Smooth muscle cell (in vitro differentiated cells): ENCODE measurements around the gene OSBPL2. TPM values are rescaled to one million over a fixed set of nuclear protein-coding genes. Genes with fewer than 3 reads are reported as not detected.

Experiments used
- DNase-seq: peaks from one replicate; lab custom pipeline; 2025; ENCODE audit not compliant: unreplicated experiment; lab: John Stamatoyannopoulos, UW
- H2AFZ ChIP-seq: fragments of 200-600 bp; sonication (generic); 2 replicates; pipeline ENCODE4 v1.6.0; 2016; ENCODE audit warnings: antibody characterized with exemption, low read depth, mild to moderate bottlenecking
- H3F3A ChIP-seq: fragments of 200-600 bp; sonication (generic); 2 replicates; pipeline ENCODE4 v1.6.0; 2017; ENCODE audit warnings: antibody characterized with exemption, low read depth
- H3K27ac ChIP-seq: fragments of 200-600 bp; sonication (generic); 2 replicates; pipeline ENCODE4 v1.5.1; 2016; ENCODE audit warnings: low read depth, mild to moderate bottlenecking
- H3K27me3 ChIP-seq: fragments of 200-600 bp; sonication (generic); 2 replicates; pipeline ENCODE4 v1.6.1; 2016; ENCODE audit warnings: low read depth, mild to moderate bottlenecking
- H3K36me3 ChIP-seq: fragments of 200-600 bp; sonication (generic); 2 replicates; pipeline ENCODE4 v1.5.1; 2016; ENCODE audit warnings: low read depth
- H3K4me1 ChIP-seq: fragments of 200-600 bp; sonication (generic); 2 replicates; pipeline ENCODE4 v1.5.1; 2016; ENCODE audit warnings: low read depth
- H3K4me2 ChIP-seq: fragments of 200-600 bp; sonication (generic); 2 replicates; pipeline ENCODE4 v1.6.0; 2016; ENCODE audit warnings: mild to moderate bottlenecking
- H3K4me3 ChIP-seq: fragments of 200-600 bp; sonication (generic); 2 replicates; pipeline ENCODE4 v1.5.1; 2016; ENCODE audit warnings: mild to moderate bottlenecking
- H3K79me2 ChIP-seq: fragments of 200-600 bp; sonication (generic); 2 replicates; pipeline ENCODE4 v1.6.0; 2016; ENCODE audit warnings: low read depth, mild to moderate bottlenecking
- H3K9ac ChIP-seq: fragments of 200-600 bp; sonication (generic); 2 replicates; pipeline ENCODE4 v1.6.0; 2016; ENCODE audit warnings: low read depth
- H3K9me3 ChIP-seq: fragments of 200-600 bp; sonication (generic); replicated peaks from 2 replicates; pipeline ENCODE4 v1.5.1; 2016; ENCODE audit warnings: low read depth
- H4K20me1 ChIP-seq: fragments of 200-600 bp; sonication (generic); 2 replicates; pipeline ENCODE4 v1.6.0; 2016; ENCODE audit warnings: low read depth
- WGBS: methylation state at CpG from one replicate; pipeline ENCODE4 v1.1.7; 2016; ENCODE audit warnings: low lambda C conversion rate; 5-methylcytosine and 5-hydroxymethylcytosine counted together
- polyA plus RNA-seq: library from polyadenylated mRNA; unstranded; fragments of >200 nt; fragmentation: Nextera tagmentation; extraction: Ambion mirVana; gene quantifications from 2 replicates; pipeline ENCODE4 v1.2.1, GENCODE V29; 2016
- total RNA-seq: library from RNA; depleted of rRNA; stranded (reverse); fragments of >200 nt; gene quantifications from 2 replicates; pipeline ENCODE4 v1.2.3, GENCODE V29; 2014
- TF ChIP-seq, protein P1 (sequence below): fragments of 200-600 bp; sonication (generic); IDR thresholded peaks from 2 replicates; pipeline ENCODE4 v1.5.1; 2017; ENCODE audit warnings: borderline replicate concordance, mild to moderate bottlenecking, antibody characterized with exemption; ENCODE audit not compliant: insufficient read depth, poor library complexity, severe bottlenecking

Gene OSBPL2
- total and polyA plus RNA-seq, 2 experiments from 2014 or later = 34.3 to 37.0 TPM

DNA sequence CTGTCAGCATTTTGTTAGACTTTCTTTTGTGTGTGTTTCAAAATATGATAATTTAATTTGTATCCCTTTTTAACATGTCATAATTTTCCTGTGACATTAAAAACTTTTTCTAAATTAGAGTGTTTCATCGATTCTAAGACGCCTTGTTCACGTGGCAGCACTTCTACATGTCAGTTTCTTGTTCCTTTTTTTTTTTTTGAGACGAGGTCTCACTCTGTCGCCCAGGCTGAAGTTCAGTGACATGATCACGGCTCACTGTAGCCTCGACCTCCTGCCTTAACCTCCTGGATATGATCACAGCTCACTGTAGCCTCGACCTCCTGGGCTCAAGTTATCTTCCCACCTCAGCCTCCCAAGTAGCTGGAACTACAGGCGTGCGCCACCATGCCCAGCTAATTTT lies 36.9 kb downstream of the OSBPL2 start:
- TF ChIP-seq, protein P1, sequence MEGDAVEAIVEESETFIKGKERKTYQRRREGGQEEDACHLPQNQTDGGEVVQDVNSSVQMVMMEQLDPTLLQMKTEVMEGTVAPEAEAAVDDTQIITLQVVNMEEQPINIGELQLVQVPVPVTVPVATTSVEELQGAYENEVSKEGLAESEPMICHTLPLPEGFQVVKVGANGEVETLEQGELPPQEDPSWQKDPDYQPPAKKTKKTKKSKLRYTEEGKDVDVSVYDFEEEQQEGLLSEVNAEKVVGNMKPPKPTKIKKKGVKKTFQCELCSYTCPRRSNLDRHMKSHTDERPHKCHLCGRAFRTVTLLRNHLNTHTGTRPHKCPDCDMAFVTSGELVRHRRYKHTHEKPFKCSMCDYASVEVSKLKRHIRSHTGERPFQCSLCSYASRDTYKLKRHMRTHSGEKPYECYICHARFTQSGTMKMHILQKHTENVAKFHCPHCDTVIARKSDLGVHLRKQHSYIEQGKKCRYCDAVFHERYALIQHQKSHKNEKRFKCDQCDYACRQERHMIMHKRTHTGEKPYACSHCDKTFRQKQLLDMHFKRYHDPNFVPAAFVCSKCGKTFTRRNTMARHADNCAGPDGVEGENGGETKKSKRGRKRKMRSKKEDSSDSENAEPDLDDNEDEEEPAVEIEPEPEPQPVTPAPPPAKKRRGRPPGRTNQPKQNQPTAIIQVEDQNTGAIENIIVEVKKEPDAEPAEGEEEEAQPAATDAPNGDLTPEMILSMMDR = no peak
- H2AFZ ChIP-seq = no peak overlapping the region
- H3K4me3 ChIP-seq = no peak overlapping the region
- no peaks in the 10 kb centered on the region for H3K36me3 ChIP-seq
- no peaks in the 10 kb centered on the region for H3F3A ChIP-seq
- no peak overlapping the region for H3K4me2 ChIP-seq
- H3K9me3 ChIP-seq = no peaks in the 10 kb centered on the region
- no peak for DNase-seq
- WGBS = 94% methylated on average over 10 of the region's 10 CpGs
- H3K9ac ChIP-seq = no peak overlapping the region
- H3K27me3 ChIP-seq = no peaks in the 10 kb centered on the region
- peaks cover 3% of the 10 kb centered on the region for H3K79me2 ChIP-seq
- H3K27ac ChIP-seq = no peak overlapping the region
- H4K20me1 ChIP-seq = peaks cover 64% of the 10 kb centered on the region
- H3K4me1 ChIP-seq = no peaks in the 10 kb centered on the region

DNA sequence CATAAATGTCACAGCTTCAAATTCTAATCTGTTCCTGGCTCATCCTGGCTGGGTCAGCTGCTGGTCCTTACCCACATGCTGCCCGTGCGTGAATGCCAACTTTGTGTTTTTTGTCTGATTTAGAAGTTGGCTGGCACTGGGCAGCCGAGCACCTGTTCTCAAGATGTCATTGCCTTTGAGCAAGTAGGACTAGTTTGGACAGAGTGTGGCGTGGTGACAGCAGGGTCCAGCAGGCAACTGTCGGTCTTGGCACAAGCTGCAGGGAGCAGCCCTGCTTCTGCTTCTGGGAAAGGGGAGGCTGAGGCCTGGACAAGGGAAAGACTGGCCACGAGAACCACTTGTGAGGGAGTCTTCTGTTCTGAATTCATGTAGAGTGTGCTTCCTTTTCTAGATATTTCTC lies 38.1 kb downstream of the OSBPL2 start:
- Histone ChIP-seq H3K4me2 (no peak overlapping the region), H3K79me2 (peaks cover 3% of the 10 kb centered on the region), H3K9me3 (no peaks in the 10 kb centered on the region), H3K27ac (no peak overlapping the region), H3K27me3 (no peaks in the 10 kb centered on the region), H3K4me1 (no peaks in the 10 kb centered on the region), H3F3A (no peaks in the 10 kb centered on the region), H3K4me3 (no peak overlapping the region), H3K36me3 (no peaks in the 10 kb centered on the region), H2AFZ (no peak overlapping the region), H3K9ac (no peak overlapping the region), H4K20me1 (peaks cover 56% of the 10 kb centered on the region)
- no peak for DNase-seq
- WGBS = 89% methylated on average over 6 of the region's 6 CpGs
- TF ChIP-seq, protein P1 = no peak

DNA sequence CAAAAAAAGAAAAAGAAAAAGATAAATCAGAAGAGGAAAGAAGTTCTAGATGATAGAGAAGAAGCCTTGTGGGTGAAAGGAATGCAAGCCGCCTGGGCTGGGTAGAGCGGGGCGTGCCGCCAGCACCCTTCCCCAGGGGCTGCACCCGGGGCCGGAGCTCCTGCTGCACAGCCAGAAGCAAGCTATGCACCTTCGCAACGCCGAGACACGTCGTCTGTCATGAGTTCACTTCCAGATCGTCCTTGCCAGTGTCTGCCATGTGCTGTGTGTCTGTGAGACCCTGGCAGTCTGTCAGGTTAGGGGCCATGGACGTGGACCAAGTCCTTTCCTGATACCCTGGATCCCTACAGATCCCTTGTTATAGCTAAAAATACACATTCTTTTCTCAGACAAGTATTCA lies 38.9 kb downstream of the OSBPL2 start:
- Histone ChIP-seq H3K9ac (no peak overlapping the region), H3K9me3 (no peaks in the 10 kb centered on the region), H3K4me1 (no peaks in the 10 kb centered on the region), H3K27ac (no peak overlapping the region), H3K4me3 (no peak overlapping the region), H3K4me2 (no peak overlapping the region), H2AFZ (no peak overlapping the region), H3K79me2 (peaks cover 3% of the 10 kb centered on the region), H3F3A (no peaks in the 10 kb centered on the region), H3K27me3 (no peaks in the 10 kb centered on the region), H3K36me3 (no peaks in the 10 kb centered on the region), H4K20me1 (peaks cover 51% of the 10 kb centered on the region)
- WGBS = 92% methylated on average over 13 of the region's 13 CpGs
- TF ChIP-seq, protein P1 = no peak
- DNase-seq = no peak

DNA sequence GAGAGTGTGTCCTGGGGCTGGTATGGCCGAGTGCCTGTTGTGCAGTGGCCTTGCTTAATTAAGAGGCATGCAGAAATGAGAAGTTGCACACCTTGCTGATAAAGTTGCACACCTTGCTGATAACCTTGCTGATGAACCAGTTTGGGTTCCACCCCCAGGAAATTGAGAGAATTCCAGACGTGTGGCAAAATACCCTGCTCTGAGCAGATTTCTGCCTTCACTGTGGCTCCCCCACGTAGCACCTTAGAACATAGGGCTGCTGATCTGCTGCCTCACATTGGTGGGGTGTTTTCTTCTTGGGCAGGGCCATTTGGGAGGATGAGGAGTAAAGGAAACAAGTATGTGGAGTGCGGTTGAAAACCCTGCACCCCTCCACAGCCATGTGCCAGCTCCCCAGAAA lies 42.0 kb downstream of the OSBPL2 start:
- Histone ChIP-seq H3F3A (no peaks in the 10 kb centered on the region), H3K9me3 (no peaks in the 10 kb centered on the region), H3K27me3 (no peaks in the 10 kb centered on the region), H4K20me1 (peaks cover 24% of the 10 kb centered on the region), H3K9ac (no peak overlapping the region), H3K27ac (no peak overlapping the region), H3K4me2 (no peak overlapping the region), H2AFZ (no peak overlapping the region), H3K79me2 (peaks cover 3% of the 10 kb centered on the region), H3K4me1 (no peaks in the 10 kb centered on the region), H3K36me3 (no peaks in the 10 kb centered on the region), H3K4me3 (no peak overlapping the region)
- DNase-seq = no peak
- WGBS = 100% methylated on average over 4 of the region's 4 CpGs
- TF ChIP-seq, protein P1 = no peak
